Gastrocnemius medialis (tissue), 4 donors: ENCODE data around the gene BRIX1.

Experiments
- CTCF ChIP-seq, 5 experiments: fragments of 450-650 bp in 3 of 5; fragments of 200-600 bp in 2 of 5; sonication (generic) in 2 of 5; IDR thresholded peaks in 4 of 5; conservative IDR thresholded peaks in 1 of 5; 1 replicate in 4 of 5; 2 replicates in 1 of 5; pipeline ENCODE4 v1.5.1; 2016 to 2019; ENCODE audit warnings: antibody characterized with exemption in 5 of 5, mild to moderate bottlenecking in 3 of 5, moderate library complexity in 3 of 5
- POLR2A ChIP-seq, 2 donors: fragments of 450-650 bp; IDR thresholded peaks; one replicate each; pipeline ENCODE4 v1.6.1; 2017; ENCODE audit warnings: antibody characterized with exemption in 2 of 2, mild to moderate bottlenecking in 2 of 2, moderate library complexity in 2 of 2

GRCh38 chr5:34898258-34898895, 17.1 kb upstream of the BRIX1 start:
- peak; percentile 48 to 77 (median 58) for TF ChIP-seq CTCF (IDR thresholded peaks at IDR 0.05 in 4 of 5, conservative IDR thresholded peaks at IDR 0.05 in 1 of 5)
- no peak for TF ChIP-seq POLR2A (IDR thresholded peaks at IDR 0.05)
